ENCODE data around the gene HIRA.

DNA sequence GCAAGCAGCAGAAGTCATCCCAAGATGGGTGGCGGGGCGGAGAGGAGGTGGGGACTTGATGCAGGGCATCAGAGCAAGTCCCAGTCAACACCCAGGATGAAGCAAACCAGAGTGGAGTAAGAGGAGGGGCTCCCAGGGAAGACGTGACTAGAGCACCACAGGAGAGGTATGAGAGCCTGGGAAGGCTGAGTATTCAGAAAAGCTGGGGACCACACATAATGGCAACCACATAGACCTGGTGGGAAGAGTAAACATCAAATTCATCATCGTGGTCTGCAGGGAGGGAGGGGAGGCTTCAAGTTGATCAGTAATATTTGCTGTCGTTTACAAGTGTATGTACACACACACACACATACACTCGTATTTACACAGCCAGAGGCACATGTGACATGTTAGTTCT lies 79.3 kb downstream of the HIRA start:
- TF ChIP-seq EZH2 (IDR thresholded peaks at IDR 0.05; ENCODE audit: insufficient read depth, poor library complexity, severe bottlenecking) (no peak), EZH2phosphoT487 (IDR thresholded peaks at IDR 0.05; ENCODE audit: insufficient read depth, low read depth) (no peak)
